ENCODE measurements around the gene SPOCK2. TPM values are rescaled to one million over a fixed set of nuclear protein-coding genes. Genes with fewer than 3 reads are reported as not detected.
A peak's percentile ranks its signal among the peaks of the same experiment; 100 is the strongest.

The SPOCK2 gene
- total RNA-seq, 2 experiments from 2014 or later, result 976 to 998 TPM

- POLR2A ChIA-PET, result interaction anchor here (1.1 to 4.4 kb wide), 6 partner anchors 10 to 172 kb away, joined by 3 to 44 read pairs (median 6); partner anchors contain the start of gene SPOCK2
- Histone ChIP-seq H3K4me3 (ENCODE audit: low read length) (no peak overlapping the region), H3K27ac (ENCODE audit: low read depth in 1 of 2, low read length in 2 of 2) (no peak overlapping the region), H3K9me3 (ENCODE audit: control insufficient read depth in 1 of 2, insufficient read depth in 1 of 2, low read length in 2 of 2) (no peaks in the 10 kb centered on the region), H3K27me3 (ENCODE audit: control insufficient read depth in 1 of 2, insufficient read depth in 2 of 2, low read length in 2 of 2) (no peaks in the 10 kb centered on the region), H3K36me3 (ENCODE audit: insufficient read depth, low read length) (peaks cover 6% of the 10 kb centered on the region), H3K4me1 (ENCODE audit: insufficient read depth, low read length) (peaks cover 11% of the 10 kb centered on the region)
- TF ChIP-seq CTCF (IDR thresholded peaks at IDR 0.05), result no peak
- CTCF ChIA-PET, result interaction anchor here (0.7 to 5.0 kb wide), 5 partner anchors 8 to 213 kb away, joined by 4 to 30 read pairs (median 8); no protein-coding TSS in a partner anchor
- H3K9me3 Mint-ChIP-seq, result no peaks in the 10 kb centered on the region
- peaks cover 62% of the 10 kb centered on the region for H3K4me1 Mint-ChIP-seq (ENCODE audit: low read depth)
- DNase-seq (no peak), ATAC-seq (ENCODE audit: poor library complexity) (no peak)
- no peak overlapping the region for H3K4me3 Mint-ChIP-seq
- no peaks in the 10 kb centered on the region for H3K27me3 Mint-ChIP-seq
- peak overlapping the region; percentile 1 for H3K27ac Mint-ChIP-seq
- H3K36me3 Mint-ChIP-seq (ENCODE audit: low read depth), result peaks cover 20% of the 10 kb centered on the region
- intact Hi-C loops (cut with DNase I, micrococcal nuclease), result loop anchor here (2.0 to 5.0 kb wide), 2 partner anchors 38 to 212 kb away; partner anchors contain the start of gene SPOCK2 (in 2 of the 2)
These were observed 36.6 kb upstream of the SPOCK2 start for GRCh38 chr10:72124989-72125388.

- peaks cover 6% of the 10 kb centered on the region for H3K36me3 ChIP-seq (ENCODE audit: insufficient read depth, low read length)
- H3K4me3 Mint-ChIP-seq, result no peak overlapping the region
- TF ChIP-seq CTCF (IDR thresholded peaks at IDR 0.05), result no peak
- H3K27me3 Mint-ChIP-seq, result no peaks in the 10 kb centered on the region
- H3K9me3 Mint-ChIP-seq, result no peaks in the 10 kb centered on the region
- no peak for DNase-seq
- H3K27me3 ChIP-seq (ENCODE audit: control insufficient read depth in 1 of 2, insufficient read depth in 2 of 2, low read length in 2 of 2), result no peaks in the 10 kb centered on the region
- no peak overlapping the region for H3K4me3 ChIP-seq (ENCODE audit: low read length)
- no peaks in the 10 kb centered on the region for H3K9me3 ChIP-seq (ENCODE audit: control insufficient read depth in 1 of 2, insufficient read depth in 1 of 2, low read length in 2 of 2)
- intact Hi-C loops (cut with DNase I, micrococcal nuclease), result loop anchor here in 1 of 2 experiments (2.0 kb wide), 1 partner anchor 212 kb away; no protein-coding TSS in a partner anchor
- H3K27ac Mint-ChIP-seq, result peak overlapping the region; percentile 1
- peaks cover 24% of the 10 kb centered on the region for H3K36me3 Mint-ChIP-seq (ENCODE audit: low read depth)
- ChIA-PET POLR2A (interaction anchor here (1.1 to 1.2 kb wide), 3 partner anchors 22 to 196 kb away, joined by 3 to 9 read pairs (median 4); no protein-coding TSS in a partner anchor), CTCF (interaction anchor here (0.6 to 5.0 kb wide), 5 partner anchors 76 to 214 kb away, joined by 3 to 30 read pairs (median 4); no protein-coding TSS in a partner anchor)
- peaks cover 11% of the 10 kb centered on the region for H3K4me1 ChIP-seq (ENCODE audit: insufficient read depth, low read length)
- ATAC-seq (ENCODE audit: poor library complexity), result no peak
- peaks cover 64% of the 10 kb centered on the region for H3K4me1 Mint-ChIP-seq (ENCODE audit: low read depth)
- no peak overlapping the region for H3K27ac ChIP-seq (ENCODE audit: low read depth in 1 of 2, low read length in 2 of 2)
These were observed 36.0 kb upstream of the SPOCK2 start for GRCh38 chr10:72124381-72124780.

GRCh38 chr10:72123616-72124015 is 35.3 kb upstream of the SPOCK2 start:
- CTCF ChIA-PET, result interaction anchor here (1.0 kb wide), 1 partner anchor 75 kb away, joined by 3 read pairs; no protein-coding TSS in a partner anchor
- Mint-ChIP-seq H3K27me3 (no peaks in the 10 kb centered on the region), H3K36me3 (ENCODE audit: low read depth) (peaks cover 32% of the 10 kb centered on the region), H3K9me3 (no peaks in the 10 kb centered on the region), H3K4me3 (no peak overlapping the region), H3K4me1 (ENCODE audit: low read depth) (peaks cover 67% of the 10 kb centered on the region), H3K27ac (peak overlapping the region; percentile 24)
- H3K4me1 ChIP-seq (ENCODE audit: insufficient read depth, low read length), result peaks cover 11% of the 10 kb centered on the region
- DNase-seq (no peak), ATAC-seq (ENCODE audit: poor library complexity) (no peak)
- POLR2A ChIA-PET, result interaction anchor here (1.1 to 1.9 kb wide), 3 partner anchors 15 to 197 kb away, joined by 3 to 9 read pairs (median 7); no protein-coding TSS in a partner anchor
- no peak overlapping the region for H3K27ac ChIP-seq (ENCODE audit: low read depth in 1 of 2, low read length in 2 of 2)
- H3K27me3 ChIP-seq (ENCODE audit: control insufficient read depth in 1 of 2, insufficient read depth in 2 of 2, low read length in 2 of 2), result no peaks in the 10 kb centered on the region
- H3K36me3 ChIP-seq (ENCODE audit: insufficient read depth, low read length), result peaks cover 6% of the 10 kb centered on the region
- TF ChIP-seq CTCF (IDR thresholded peaks at IDR 0.05), result no peak
- no peak overlapping the region for H3K4me3 ChIP-seq (ENCODE audit: low read length)
- H3K9me3 ChIP-seq (ENCODE audit: control insufficient read depth in 1 of 2, insufficient read depth in 1 of 2, low read length in 2 of 2), result no peaks in the 10 kb centered on the region
- intact Hi-C loops (cut with DNase I, micrococcal nuclease), result loop anchor here in 1 of 2 experiments (2.0 kb wide), 1 partner anchor 213 kb away; no protein-coding TSS in a partner anchor

Measured in CD4-positive, alpha-beta T cell (primary cell).